Ovary (tissue), 9 donors: ENCODE measurements around the gene HPS1. TPM values are rescaled to one million over a fixed set of nuclear protein-coding genes. Genes with fewer than 3 reads are reported as not detected.

ENCODE experiments used
- DNase-seq, 5 donors: peaks; one replicate each; pipeline ENCODE4 v3.0.0-alpha.2; 2019 to 2020
- H3K27ac ChIP-seq, 2 donors: fragments of 200-600 bp; one replicate each; pipeline versions ENCODE4 v1.5.1 to v1.8.0; 2019 to 2022
- H3K27me3 ChIP-seq: fragments of 200-600 bp; one replicate; pipeline ENCODE4 v1.8.0; 2022
- H3K36me3 ChIP-seq: fragments of 200-600 bp; sonication (generic); one replicate; pipeline ENCODE4 v1.5.1; 2019
- H3K4me1 ChIP-seq: one replicate; pipeline ENCODE4 v1.8.1; 2013; ENCODE audit warnings: mild to moderate bottlenecking, moderate library complexity; ENCODE audit not compliant: insufficient read depth
- H3K4me3 ChIP-seq: fragments of 200-600 bp; sonication (generic); one replicate; pipeline ENCODE4 v1.5.1; 2017
- H3K9me3 ChIP-seq, 2 donors: fragments of 200-600 bp in 1 of 2; sonication (generic) in 1 of 2; one replicate each; pipeline versions ENCODE4 v1.5.1 to v1.8.1; 2013 to 2019; ENCODE audit warnings: mild to moderate bottlenecking in 1 of 2, moderate library complexity in 1 of 2
- EP300 ChIP-seq: sonication (generic); formaldehyde crosslinking; IDR thresholded peaks from one replicate; pipeline ENCODE4 v1.6.1; 2017; ENCODE audit warnings: antibody characterized with exemption
- POLR2A ChIP-seq: fragments of 450-650 bp; IDR thresholded peaks from one replicate; pipeline ENCODE4 v1.6.1; 2017; ENCODE audit warnings: antibody characterized with exemption, mild to moderate bottlenecking, moderate library complexity
- WGBS, 3 donors: extraction: QIAGEN DNeasy Blood & Tissue Kit in 1 of 3; methylation state at CpG; one replicate each; pipeline versions ENCODE4 v1.1.5 to v1.1.7; 2013 to 2017; 5-methylcytosine and 5-hydroxymethylcytosine counted together
- intact Hi-C, 4 donors: fragments of 100-400 bp; cut with DNase I; formaldehyde crosslinking; loops; one replicate each; pipeline versions ENCODE4 v1.11.0 to v1.15.1; 2022 to 2023
- polyA plus RNA-seq, 2 donors: library from polyadenylated mRNA; stranded (reverse); fragments of 200-250 nt in 1 of 2; fragments of 350-450 nt in 1 of 2; fragmentation: Illumina TruSeq in 1 of 2; extraction: RNeasy Lipid Tissue Mini Kit (QIAGEN cat#74804) in 1 of 2; gene quantifications; one replicate each; pipeline ENCODE4 v1.2.3, GENCODE V29; 2013 to 2014
- total RNA-seq, 7 donors: library from RNA; depleted of rRNA in 2 of 7; stranded (reverse); fragments of >200 nt in 2 of 7; fragmentation: NEBNext Ultra II Directional in 3 of 7; extraction: Animal tissue kit (Norgen Biotek cat#: 25700) in 3 of 7; gene quantifications; one replicate each; pipeline versions ENCODE4 v1.1.0 to v1.2.4, GENCODE V29; 2016 to 2023
- TF ChIP-seq, protein P1 (sequence below), 3 donors: fragments of 450-650 bp in 2 of 3; fragments of 200-600 bp in 1 of 3; IDR thresholded peaks; one replicate each; pipeline versions ENCODE4 v1.5.1 to v1.8.0; 2016 to 2022; ENCODE audit warnings: antibody characterized with exemption in 3 of 3, mild to moderate bottlenecking in 1 of 3
- donor health status: DM: no; HTN: no; CAD: no; lungs with moderate emphysema.
- donor health status: DM: no; HTN: no; CAD: no.
- donor health status: Bipolar disorder and iron deficiency.
- donor health status: DM: yes; HTN: yes; CAD: no.
- donor health status: DM: no; HTN: no; CAD: no.
- donor health status: DM: yes; HTN: yes; CAD: no.

Gene HPS1
- total and polyA plus RNA-seq, 9 donors = 32.1 to 56.8 (median 38.3) TPM

DNA sequence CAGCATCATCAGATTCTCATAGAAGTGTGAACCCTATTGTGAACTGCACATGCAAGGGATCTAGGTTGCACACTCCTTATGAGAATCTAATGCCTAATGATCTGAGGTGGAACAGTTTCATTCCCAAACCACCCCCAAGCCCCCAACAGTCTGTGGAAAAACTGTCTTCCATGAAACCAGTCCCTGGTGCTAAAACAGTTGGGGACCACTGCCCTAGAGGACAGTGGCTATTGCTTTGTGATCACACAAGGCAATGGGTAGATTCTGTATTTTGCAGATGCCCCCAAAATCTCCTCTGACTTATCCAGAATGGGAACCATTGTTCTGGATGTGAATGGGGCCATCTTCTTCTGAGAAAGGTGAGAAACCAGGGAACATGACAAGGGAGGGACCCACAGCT, 31.1 kb upstream of the HPS1 start:
- DNase-seq = no peak
- Histone ChIP-seq H3K9me3 (no peaks in the 10 kb centered on the region), H3K4me3 (no peak overlapping the region), H3K27me3 (no peaks in the 10 kb centered on the region), H3K4me1 (peaks cover 2% of the 10 kb centered on the region), H3K36me3 (no peaks in the 10 kb centered on the region), H3K27ac (no peak overlapping the region)
- TF ChIP-seq EP300 (no peak), POLR2A (no peak)
- TF ChIP-seq, protein P1, sequence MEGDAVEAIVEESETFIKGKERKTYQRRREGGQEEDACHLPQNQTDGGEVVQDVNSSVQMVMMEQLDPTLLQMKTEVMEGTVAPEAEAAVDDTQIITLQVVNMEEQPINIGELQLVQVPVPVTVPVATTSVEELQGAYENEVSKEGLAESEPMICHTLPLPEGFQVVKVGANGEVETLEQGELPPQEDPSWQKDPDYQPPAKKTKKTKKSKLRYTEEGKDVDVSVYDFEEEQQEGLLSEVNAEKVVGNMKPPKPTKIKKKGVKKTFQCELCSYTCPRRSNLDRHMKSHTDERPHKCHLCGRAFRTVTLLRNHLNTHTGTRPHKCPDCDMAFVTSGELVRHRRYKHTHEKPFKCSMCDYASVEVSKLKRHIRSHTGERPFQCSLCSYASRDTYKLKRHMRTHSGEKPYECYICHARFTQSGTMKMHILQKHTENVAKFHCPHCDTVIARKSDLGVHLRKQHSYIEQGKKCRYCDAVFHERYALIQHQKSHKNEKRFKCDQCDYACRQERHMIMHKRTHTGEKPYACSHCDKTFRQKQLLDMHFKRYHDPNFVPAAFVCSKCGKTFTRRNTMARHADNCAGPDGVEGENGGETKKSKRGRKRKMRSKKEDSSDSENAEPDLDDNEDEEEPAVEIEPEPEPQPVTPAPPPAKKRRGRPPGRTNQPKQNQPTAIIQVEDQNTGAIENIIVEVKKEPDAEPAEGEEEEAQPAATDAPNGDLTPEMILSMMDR (IDR thresholded peaks at IDR 0.05) = no peak
- intact Hi-C loops = no loop called here

DNA sequence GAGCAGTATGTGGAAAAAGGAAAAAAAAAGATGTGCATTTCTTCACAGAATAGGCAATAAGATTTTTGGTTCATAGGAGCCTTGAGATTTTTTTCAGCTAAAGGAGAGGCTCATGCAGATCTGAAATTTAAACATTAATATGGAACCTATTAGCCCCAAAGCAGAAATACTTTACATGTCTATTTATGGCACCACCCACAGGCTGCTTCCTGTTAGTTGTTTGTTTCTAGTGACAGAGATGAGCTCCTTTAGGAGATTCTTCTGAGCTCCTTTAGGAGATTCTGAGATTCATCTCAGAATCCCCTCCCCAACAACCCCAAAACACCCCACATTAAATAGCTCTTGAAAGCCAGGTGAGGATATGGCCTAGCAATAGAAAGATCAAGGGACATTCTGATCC, 27.9 kb upstream of the HPS1 start:
- intact Hi-C loops = no loop called here
- DNase-seq = no peak
- Histone ChIP-seq H3K36me3 (no peaks in the 10 kb centered on the region), H3K27me3 (no peaks in the 10 kb centered on the region), H3K9me3 (no peaks in the 10 kb centered on the region), H3K27ac (no peak overlapping the region), H3K4me3 (no peak overlapping the region), H3K4me1 (peaks cover 2% of the 10 kb centered on the region)
- TF ChIP-seq POLR2A (no peak), EP300 (no peak)
- TF ChIP-seq, protein P1 (IDR thresholded peaks at IDR 0.05) = no peak

DNA sequence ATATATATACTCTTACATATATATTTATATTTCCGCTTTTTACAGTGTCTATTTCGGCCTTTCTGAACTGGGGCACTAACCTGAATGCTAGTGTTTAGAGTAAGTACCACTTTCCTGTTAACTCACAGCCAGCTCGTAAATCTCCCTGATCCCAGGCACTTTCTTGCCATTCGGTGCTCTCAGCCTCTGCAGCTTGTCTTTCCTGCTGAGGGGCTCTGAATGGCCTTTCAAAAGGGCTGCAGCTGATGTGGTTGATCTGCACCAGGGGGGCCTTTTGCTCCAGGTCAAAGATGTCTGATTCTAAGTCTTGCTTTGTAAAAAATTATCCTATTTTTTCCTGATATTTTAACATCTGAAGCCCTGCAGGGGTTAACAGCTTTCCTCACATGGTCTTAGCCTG, 25.5 kb upstream of the HPS1 start:
- Histone ChIP-seq H3K36me3 (no peaks in the 10 kb centered on the region), H3K4me1 (peaks cover 9% of the 10 kb centered on the region), H3K4me3 (no peak overlapping the region), H3K27me3 (no peaks in the 10 kb centered on the region), H3K27ac (no peak overlapping the region), H3K9me3 (no peaks in the 10 kb centered on the region)
- no peak for DNase-seq
- intact Hi-C loops = no loop called here
- WGBS, 3 donors = 83 to 89% (median 88%) methylated on average over 4 of the region's 4 CpGs
- TF ChIP-seq, protein P1 (IDR thresholded peaks at IDR 0.05) = no peak
- TF ChIP-seq POLR2A (no peak), EP300 (no peak)

DNA sequence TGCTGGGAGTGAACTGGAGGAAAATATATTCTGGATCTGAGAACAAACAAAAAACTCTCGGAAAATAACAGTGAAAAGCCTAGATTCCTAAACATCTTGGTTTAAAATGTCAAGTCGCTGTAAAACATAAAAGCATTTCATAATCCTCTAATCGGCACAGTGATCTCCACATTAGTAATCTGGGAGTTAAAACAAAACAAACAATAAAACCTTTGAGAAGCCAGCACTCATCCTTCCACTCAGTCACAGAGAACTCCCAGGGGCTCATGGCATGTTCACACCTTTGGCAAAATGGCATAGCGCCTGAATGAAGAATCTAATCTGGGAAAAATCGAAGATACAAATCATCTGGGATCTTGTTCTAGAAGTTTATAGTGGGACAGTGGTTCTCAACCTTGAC, 24.1 kb upstream of the HPS1 start:
- no peaks in the 10 kb centered on the region for H3K9me3 ChIP-seq
- intact Hi-C loops = no loop called here
- no peaks in the 10 kb centered on the region for H3K36me3 ChIP-seq
- no peak overlapping the region for H3K4me3 ChIP-seq
- DNase-seq = no peak
- no peak overlapping the region for H3K27ac ChIP-seq
- 86 to 90% (median 87%) methylated on average over 5 of the region's 5 CpGs for WGBS, 3 donors
- no peak for TF ChIP-seq POLR2A
- no peak for TF ChIP-seq EP300
- TF ChIP-seq, protein P1 (IDR thresholded peaks at IDR 0.05) = no peak
- H3K27me3 ChIP-seq = no peaks in the 10 kb centered on the region
- peaks cover 9% of the 10 kb centered on the region for H3K4me1 ChIP-seq
